ENCODE results near the gene GPR153.

Gene GPR153

GRCh38 chr1:6279613-6280383, 18.9 kb upstream of the GPR153 start:
- peak overlapping the region; percentile 55; the same call in 1 of the 2 replicates for H3K27ac ChIP-seq
- no peaks in the 10 kb centered on the region for H3K9me3 ChIP-seq
- H3K9ac ChIP-seq = 0 out of 2 replicates have a peak overlapping the region, but pooled peaks have one; percentile 12
- no peak overlapping the region for H3K4me3 ChIP-seq
- no peaks in the 10 kb centered on the region for H3K27me3 ChIP-seq
- peaks cover 46% of the 10 kb centered on the region for H3K4me1 ChIP-seq
- H4K20me1 ChIP-seq = no peaks in the 10 kb centered on the region; the same call in 1 of the 2 replicates
- H3K4me2 ChIP-seq = peak overlapping the region; percentile 9; the same call in 1 of the 2 replicates
- no peak for TF ChIP-seq Cebpa-rat (IDR thresholded peaks at IDR 0.05)
- peaks cover 25% of the 10 kb centered on the region for H3K36me3 ChIP-seq

DNA sequence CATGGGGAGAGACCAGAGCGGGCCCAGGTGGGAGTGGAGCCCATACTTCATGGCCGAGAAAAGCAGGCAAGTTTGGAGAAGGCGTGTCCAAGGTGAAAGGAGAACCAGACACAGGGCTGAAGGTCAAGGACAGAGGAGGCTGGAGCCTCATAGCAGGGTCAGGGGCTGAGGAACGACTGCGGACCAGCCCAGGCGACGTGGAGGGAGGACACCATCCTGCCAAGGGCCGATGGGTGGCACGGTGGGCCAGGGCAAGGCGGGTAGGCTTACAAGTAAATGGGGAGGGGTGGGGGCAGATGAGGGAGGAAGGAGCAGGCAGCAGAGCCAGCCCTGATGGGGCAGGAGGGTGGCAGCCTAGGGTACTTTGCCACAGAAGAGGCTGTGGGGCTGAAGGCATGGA, 18.2 kb upstream of the GPR153 start:
- Histone ChIP-seq H3K4me3 (no peak overlapping the region), H3K27ac (no peak overlapping the region), H3K4me1 (peaks cover 45% of the 10 kb centered on the region), H3K36me3 (peaks cover 32% of the 10 kb centered on the region), H3K27me3 (no peaks in the 10 kb centered on the region), H3K4me2 (no peak overlapping the region), H4K20me1 (no peaks in the 10 kb centered on the region; the same call in 1 of the 2 replicates), H3K9ac (no peak overlapping the region), H3K9me3 (no peaks in the 10 kb centered on the region)
- TF ChIP-seq Cebpa-rat (IDR thresholded peaks at IDR 0.05) = no peak

DNA sequence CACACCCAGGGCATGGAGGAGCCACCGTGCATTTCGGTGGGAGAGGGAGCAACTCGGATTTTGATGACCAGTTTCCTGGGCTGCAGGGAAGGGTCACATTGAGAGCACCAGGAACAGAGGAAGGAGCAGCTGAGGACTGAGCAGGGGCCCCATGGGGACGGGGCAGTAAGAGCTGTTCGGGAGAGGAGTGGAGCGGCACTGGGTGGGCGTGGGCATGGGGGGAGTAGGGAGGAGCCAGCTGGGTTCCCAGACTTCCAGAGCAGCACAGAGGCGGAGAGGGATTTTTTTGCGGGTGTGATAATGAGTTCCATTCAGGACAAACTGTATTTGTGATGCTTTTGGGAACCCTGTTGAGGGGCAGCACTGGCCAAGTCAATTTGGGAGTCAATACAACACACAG, 17.4 kb upstream of the GPR153 start:
- peaks cover 45% of the 10 kb centered on the region for H3K4me1 ChIP-seq
- no peak overlapping the region for H3K4me3 ChIP-seq
- no peaks in the 10 kb centered on the region for H3K27me3 ChIP-seq
- H3K4me2 ChIP-seq = no peak overlapping the region
- H3K9me3 ChIP-seq = no peaks in the 10 kb centered on the region
- H3K36me3 ChIP-seq = peaks cover 39% of the 10 kb centered on the region
- no peak overlapping the region for H3K27ac ChIP-seq
- no peak for TF ChIP-seq Cebpa-rat (IDR thresholded peaks at IDR 0.05)
- H3K9ac ChIP-seq = no peak overlapping the region
- no peaks in the 10 kb centered on the region; the same call in 1 of the 2 replicates for H4K20me1 ChIP-seq

DNA sequence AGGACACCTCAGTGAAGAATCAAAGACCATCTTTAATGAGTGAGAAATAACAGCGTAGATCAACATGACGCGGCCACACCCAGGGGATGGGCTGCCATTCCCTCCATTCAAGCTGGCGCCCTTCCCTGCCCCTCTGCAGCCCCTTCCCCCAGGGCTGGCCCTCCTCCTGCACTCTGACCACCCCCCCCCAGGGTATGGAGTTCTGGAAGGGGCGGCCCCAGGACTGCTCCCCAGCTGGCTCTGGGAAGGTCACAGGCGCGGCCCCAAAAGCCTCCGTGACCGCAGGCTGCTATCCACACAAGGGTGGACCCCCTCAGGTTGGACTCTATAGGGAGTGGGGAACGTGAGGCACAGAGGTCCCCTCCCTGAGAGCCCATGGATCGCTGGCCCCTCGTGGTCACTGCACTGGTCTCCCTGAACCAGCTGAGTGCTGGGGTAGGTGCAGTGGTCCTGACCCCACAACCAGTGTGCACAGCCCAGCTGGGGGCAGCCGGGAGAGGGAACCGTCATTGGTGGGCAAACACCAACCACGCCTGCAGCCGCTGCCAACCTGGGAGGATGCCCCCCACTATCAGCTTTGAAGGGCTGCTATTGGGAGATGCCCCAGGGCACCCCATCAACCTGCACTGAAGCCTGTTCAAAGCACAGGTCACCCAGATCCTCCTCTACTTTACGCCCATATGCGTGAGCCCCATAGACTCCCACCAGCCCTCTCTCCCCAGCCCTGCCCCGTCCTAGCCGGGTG, 16.1 kb upstream of the GPR153 start:
- TF ChIP-seq Cebpa-rat (IDR thresholded peaks at IDR 0.05) = no peak
- peak overlapping the region; percentile 64 for H3K4me2 ChIP-seq
- H3K4me1 ChIP-seq = peaks cover 45% of the 10 kb centered on the region
- H3K27me3 ChIP-seq = no peaks in the 10 kb centered on the region
- H3K9me3 ChIP-seq = no peaks in the 10 kb centered on the region
- no peak overlapping the region for H3K4me3 ChIP-seq
- peaks cover 41% of the 10 kb centered on the region for H3K36me3 ChIP-seq
- peak overlapping the region; percentile 58; the same call in 1 of the 2 replicates for H3K9ac ChIP-seq
- H4K20me1 ChIP-seq = no peaks in the 10 kb centered on the region; the same call in 1 of the 2 replicates
- peak overlapping the region; percentile 68; the same call in 1 of the 2 replicates for H3K27ac ChIP-seq

GRCh38 chr1:6275826-6276782, 15.2 kb upstream of the GPR153 start:
- H3K27ac ChIP-seq = peak overlapping the region; percentile 68
- peaks cover 46% of the 10 kb centered on the region for H3K4me1 ChIP-seq
- TF ChIP-seq Cebpa-rat (IDR thresholded peaks at IDR 0.05) = no peak
- no peaks in the 10 kb centered on the region; the same call in 1 of the 2 replicates for H4K20me1 ChIP-seq
- H3K36me3 ChIP-seq = peaks cover 47% of the 10 kb centered on the region
- H3K27me3 ChIP-seq = no peaks in the 10 kb centered on the region
- no peak overlapping the region for H3K4me3 ChIP-seq
- no peaks in the 10 kb centered on the region for H3K9me3 ChIP-seq
- H3K4me2 ChIP-seq = peak overlapping the region; percentile 64
- H3K9ac ChIP-seq = peak overlapping the region; percentile 58; the same call in 1 of the 2 replicates

- Histone ChIP-seq H3K27ac (0 out of 2 replicates have a peak overlapping the region, but pooled peaks have one; percentile 18), H3K36me3 (peaks cover 38% of the 10 kb centered on the region), H3K4me2 (no peak overlapping the region), H3K27me3 (no peaks in the 10 kb centered on the region), H3K4me1 (peaks cover 52% of the 10 kb centered on the region), H3K9ac (no peak overlapping the region), H3K9me3 (no peaks in the 10 kb centered on the region), H4K20me1 (no peaks in the 10 kb centered on the region; the same call in 1 of the 2 replicates), H3K4me3 (no peak overlapping the region)
- no peak for TF ChIP-seq Cebpa-rat (IDR thresholded peaks at IDR 0.05)
These were observed 13.8 kb upstream of the GPR153 start for GRCh38 chr1:6274622-6275139.

DNA sequence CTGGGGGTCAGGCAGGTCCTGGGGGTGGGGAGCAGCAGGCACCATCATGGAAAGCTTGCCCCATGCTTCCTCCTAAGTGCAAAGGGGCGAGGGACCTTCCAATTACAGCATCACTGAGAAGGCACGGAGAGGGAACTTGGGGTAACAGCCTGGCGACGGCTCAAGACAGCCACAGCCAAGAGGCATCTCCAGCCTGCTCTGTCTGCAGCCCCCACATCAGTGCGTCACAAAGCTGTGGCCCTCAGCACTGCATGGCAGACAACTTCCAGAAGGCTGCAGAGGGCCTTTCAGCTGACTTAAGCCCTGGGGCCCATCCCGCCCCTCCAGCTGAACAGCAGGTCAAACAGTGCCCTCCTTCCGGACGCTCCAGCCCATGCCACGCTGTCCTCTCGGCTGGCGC, 13.2 kb upstream of the GPR153 start:
- H3K27me3 ChIP-seq = no peaks in the 10 kb centered on the region
- peaks cover 55% of the 10 kb centered on the region for H3K4me1 ChIP-seq
- H3K9ac ChIP-seq = no peak overlapping the region
- no peaks in the 10 kb centered on the region; the same call in 1 of the 2 replicates for H4K20me1 ChIP-seq
- H3K4me3 ChIP-seq = no peak overlapping the region
- TF ChIP-seq Cebpa-rat (IDR thresholded peaks at IDR 0.05) = no peak
- peaks cover 38% of the 10 kb centered on the region for H3K36me3 ChIP-seq
- H3K9me3 ChIP-seq = no peaks in the 10 kb centered on the region
- H3K4me2 ChIP-seq = no peak overlapping the region
- peak overlapping the region; percentile 18; the same call in 1 of the 2 replicates for H3K27ac ChIP-seq

DNA sequence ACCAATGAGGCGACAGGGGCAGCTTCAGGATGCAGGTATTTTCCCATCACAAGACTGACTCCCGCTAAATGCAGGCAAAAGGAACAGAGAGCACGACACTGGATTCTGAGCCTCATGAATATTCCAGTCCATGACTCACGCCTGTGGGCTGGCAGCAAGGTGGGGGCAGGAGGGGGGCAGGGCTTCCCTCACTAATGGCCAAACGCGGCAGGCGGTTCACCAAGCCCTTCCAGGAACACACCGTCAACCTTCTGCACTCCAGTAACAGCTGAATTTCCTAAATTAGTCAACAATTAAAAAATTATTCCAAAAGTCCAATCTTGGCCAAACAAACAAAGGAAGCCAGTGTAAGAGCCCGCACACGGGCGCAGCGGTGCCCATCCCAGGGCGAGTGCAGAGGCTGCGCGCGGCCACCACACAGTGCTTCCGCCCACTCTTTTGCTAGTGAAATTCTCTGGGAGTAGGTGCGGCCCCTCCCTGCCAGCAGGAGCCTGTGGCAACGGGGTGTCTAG, 12.5 kb upstream of the GPR153 start:
- Histone ChIP-seq H3K27me3 (no peaks in the 10 kb centered on the region), H3K4me1 (peaks cover 62% of the 10 kb centered on the region), H3K36me3 (peaks cover 38% of the 10 kb centered on the region), H3K27ac (peak overlapping the region; percentile 18; the same call in 1 of the 2 replicates), H3K4me2 (no peak overlapping the region), H3K4me3 (no peak overlapping the region), H3K9me3 (no peaks in the 10 kb centered on the region), H4K20me1 (no peaks in the 10 kb centered on the region; the same call in 1 of the 2 replicates), H3K9ac (no peak overlapping the region)
- no peak for TF ChIP-seq Cebpa-rat (IDR thresholded peaks at IDR 0.05)
